ENCODE data around the gene DOLK. TPM values are rescaled to one million over a fixed set of nuclear protein-coding genes. Genes with fewer than 3 reads are reported as not detected.
A peak's percentile ranks its signal among the peaks of the same experiment; 100 is the strongest.
"Not testable (repeated sequence)": the region's sequence is repeated elsewhere in the genome, so short reads cannot be mapped to it uniquely, and the experiment has no call there.

Gene DOLK
- total RNA-seq, 1 donor from 2014 or later = 20.7 TPM

GRCh38 chr9:128983536-128983935 lies 36.1 kb upstream of the DOLK start:
- Mint-ChIP-seq H3K4me1 (no peaks in the 10 kb centered on the region), H3K36me3 (ENCODE audit: low read depth) (peaks cover 32% of the 10 kb centered on the region), H3K27me3 (ENCODE audit: low read depth) (no peaks in the 10 kb centered on the region), H3K27ac (ENCODE audit: unreplicated experiment) (no peak overlapping the region), H3K4me3 (no peak overlapping the region), H3K9me3 (no peaks in the 10 kb centered on the region)
- DNase-seq (ENCODE audit: low read depth, low spot score) = no peak
- TF ChIP-seq CTCF (conservative IDR thresholded peaks at IDR 0.05) = no peak

- H3K36me3 Mint-ChIP-seq (ENCODE audit: low read depth) = peaks cover 29% of the 10 kb centered on the region
- no peaks in the 10 kb centered on the region for H3K9me3 Mint-ChIP-seq
- H3K27me3 Mint-ChIP-seq (ENCODE audit: low read depth) = no peaks in the 10 kb centered on the region
- H3K4me1 Mint-ChIP-seq = no peaks in the 10 kb centered on the region
- no peak overlapping the region for H3K4me3 Mint-ChIP-seq
- H3K27ac Mint-ChIP-seq (ENCODE audit: unreplicated experiment) = no peak overlapping the region
- no peak for TF ChIP-seq CTCF (conservative IDR thresholded peaks at IDR 0.05)
- DNase-seq (ENCODE audit: low read depth, low spot score) = no peak
These were observed 31.7 kb upstream of the DOLK start for GRCh38 chr9:128979111-128979510.

GRCh38 chr9:128972956-128973355 lies 25.6 kb upstream of the DOLK start:
- no peaks in the 10 kb centered on the region for H3K9me3 Mint-ChIP-seq
- no peaks in the 10 kb centered on the region for H3K27me3 Mint-ChIP-seq (ENCODE audit: low read depth)
- no peak for DNase-seq (ENCODE audit: low read depth, low spot score)
- H3K4me1 Mint-ChIP-seq = no peaks in the 10 kb centered on the region
- H3K4me3 Mint-ChIP-seq = no peak overlapping the region
- TF ChIP-seq CTCF (conservative IDR thresholded peaks at IDR 0.05) = no peak
- no peak overlapping the region for H3K27ac Mint-ChIP-seq (ENCODE audit: unreplicated experiment)
- H3K36me3 Mint-ChIP-seq (ENCODE audit: low read depth) = peaks cover 18% of the 10 kb centered on the region

- Mint-ChIP-seq H3K27ac (ENCODE audit: unreplicated experiment) (no peak overlapping the region), H3K27me3 (ENCODE audit: low read depth) (no peaks in the 10 kb centered on the region), H3K36me3 (ENCODE audit: low read depth) (peaks cover 9% of the 10 kb centered on the region)
These were observed 22.1 kb upstream of the DOLK start for GRCh38 chr9:128969491-128969890.

GRCh38 chr9:128961403-128961802 lies 14.0 kb upstream of the DOLK start:
- H3K36me3 Mint-ChIP-seq (ENCODE audit: low read depth); DNase-seq (ENCODE audit: low read depth, low spot score); H3K27me3 Mint-ChIP-seq (ENCODE audit: low read depth); H3K4me1 Mint-ChIP-seq; H3K9me3 Mint-ChIP-seq; H3K27ac Mint-ChIP-seq (ENCODE audit: unreplicated experiment); H3K4me3 Mint-ChIP-seq: not testable (repeated sequence)

More at GRCh38 chr9:128969491-128969890, 22.1 kb upstream of the DOLK start:
- no peaks in the 10 kb centered on the region for H3K4me1 Mint-ChIP-seq
- H3K9me3 Mint-ChIP-seq = no peaks in the 10 kb centered on the region
- TF ChIP-seq CTCF (conservative IDR thresholded peaks at IDR 0.05) = no peak
- DNase-seq (ENCODE audit: low read depth, low spot score) = no peak
- H3K4me3 Mint-ChIP-seq = no peak overlapping the region

GRCh38 chr9:128947277-128947526 lies 201 bp downstream of the DOLK start:
- Mint-ChIP-seq H3K36me3 (ENCODE audit: low read depth) (peaks cover 7% of the 10 kb centered on the region), H3K27ac (ENCODE audit: unreplicated experiment) (peak overlapping the region; percentile 98), H3K27me3 (ENCODE audit: low read depth) (no peaks in the 10 kb centered on the region), H3K4me3 (peak overlapping the region; percentile 97), H3K4me1 (peaks cover 23% of the 10 kb centered on the region), H3K9me3 (no peaks in the 10 kb centered on the region)
- TF ChIP-seq CTCF (conservative IDR thresholded peaks at IDR 0.05) = no peak
- no peak for DNase-seq (ENCODE audit: low read depth, low spot score)
